Parathyroid adenoma (tissue), 2 donors: ENCODE measurements around the gene NDUFB5.

Source experiments
- H2AFZ ChIP-seq: fragments of 300-600 bp; sonication (generic); one replicate; pipeline ENCODE4 v1.7.0; 2017; ENCODE audit warnings: antibody characterized with exemption, mild to moderate bottlenecking
- H3K27ac ChIP-seq: fragments of 300-600 bp; sonication (generic); one replicate; pipeline ENCODE4 v1.7.0; 2017
- H3K27me3 ChIP-seq: fragments of 300-600 bp; sonication (generic); one replicate; pipeline ENCODE4 v1.7.0; 2017; ENCODE audit warnings: low read length; ENCODE audit not compliant: control insufficient read depth, insufficient read depth
- H3K36me3 ChIP-seq: fragments of 300-600 bp; sonication (generic); one replicate; pipeline ENCODE4 v1.7.0; 2017; ENCODE audit warnings: low read length; ENCODE audit not compliant: control insufficient read depth, insufficient read depth
- H3K4me1 ChIP-seq: fragments of 300-600 bp; sonication (generic); one replicate; pipeline ENCODE4 v1.7.0; 2017; ENCODE audit warnings: control low read depth
- H3K4me2 ChIP-seq: fragments of 300-600 bp; sonication (generic); one replicate; pipeline ENCODE4 v1.7.0; 2017; ENCODE audit warnings: low read length
- H3K4me3 ChIP-seq: fragments of 300-600 bp; sonication (generic); one replicate; pipeline ENCODE4 v1.7.0; 2017; ENCODE audit warnings: low read depth, low read length
- H3K79me2 ChIP-seq: fragments of 300-600 bp; sonication (generic); one replicate; pipeline ENCODE4 v1.7.0; 2017; ENCODE audit warnings: control low read depth
- H3K9ac ChIP-seq: fragments of 300-600 bp; sonication (generic); one replicate; pipeline ENCODE4 v1.7.0; 2017; ENCODE audit warnings: mild to moderate bottlenecking
- H3K9me3 ChIP-seq: fragments of 300-600 bp; sonication (generic); one replicate; pipeline ENCODE4 v1.7.0; 2017; ENCODE audit warnings: low read length; ENCODE audit not compliant: control insufficient read depth
- TF ChIP-seq, protein P1 (sequence below): fragments of 300-600 bp; sonication (generic); IDR thresholded peaks from one replicate; pipeline ENCODE4 v1.7.0; 2017; ENCODE audit warnings: antibody characterized with exemption, mild to moderate bottlenecking
- donor health status: primary hyperparathyroidism.

NDUFB5 gene

DNA sequence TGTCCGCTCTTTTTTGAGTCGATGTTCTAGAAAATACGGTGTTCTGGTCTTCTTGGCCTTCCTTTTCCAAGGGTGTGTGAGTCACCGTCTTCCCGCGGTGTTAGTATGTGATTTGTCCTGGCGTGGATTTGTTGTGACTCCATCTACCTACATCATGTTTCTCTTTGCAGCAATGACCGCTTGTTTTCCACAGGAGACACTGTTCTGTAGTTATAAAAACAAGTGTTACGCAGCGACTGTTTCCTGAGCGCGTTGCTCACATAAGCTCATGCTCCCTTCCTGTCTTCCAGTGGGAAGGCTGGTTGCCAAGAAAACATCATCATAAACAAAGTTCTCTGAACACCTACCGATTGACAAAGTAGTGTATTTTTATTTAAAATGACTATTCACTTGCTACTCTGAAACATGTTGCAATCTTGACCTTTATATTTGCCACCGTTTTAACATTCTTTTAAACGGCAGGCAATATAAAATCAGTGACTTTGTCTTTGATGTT, 67.2 kb downstream of the NDUFB5 start:
- TF ChIP-seq, protein P1, sequence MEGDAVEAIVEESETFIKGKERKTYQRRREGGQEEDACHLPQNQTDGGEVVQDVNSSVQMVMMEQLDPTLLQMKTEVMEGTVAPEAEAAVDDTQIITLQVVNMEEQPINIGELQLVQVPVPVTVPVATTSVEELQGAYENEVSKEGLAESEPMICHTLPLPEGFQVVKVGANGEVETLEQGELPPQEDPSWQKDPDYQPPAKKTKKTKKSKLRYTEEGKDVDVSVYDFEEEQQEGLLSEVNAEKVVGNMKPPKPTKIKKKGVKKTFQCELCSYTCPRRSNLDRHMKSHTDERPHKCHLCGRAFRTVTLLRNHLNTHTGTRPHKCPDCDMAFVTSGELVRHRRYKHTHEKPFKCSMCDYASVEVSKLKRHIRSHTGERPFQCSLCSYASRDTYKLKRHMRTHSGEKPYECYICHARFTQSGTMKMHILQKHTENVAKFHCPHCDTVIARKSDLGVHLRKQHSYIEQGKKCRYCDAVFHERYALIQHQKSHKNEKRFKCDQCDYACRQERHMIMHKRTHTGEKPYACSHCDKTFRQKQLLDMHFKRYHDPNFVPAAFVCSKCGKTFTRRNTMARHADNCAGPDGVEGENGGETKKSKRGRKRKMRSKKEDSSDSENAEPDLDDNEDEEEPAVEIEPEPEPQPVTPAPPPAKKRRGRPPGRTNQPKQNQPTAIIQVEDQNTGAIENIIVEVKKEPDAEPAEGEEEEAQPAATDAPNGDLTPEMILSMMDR = no peak
- no peak overlapping the region for H2AFZ ChIP-seq
- H3K27ac ChIP-seq = no peak overlapping the region
- no peak overlapping the region for H3K9ac ChIP-seq
- H3K27me3 ChIP-seq = no peaks in the 10 kb centered on the region
- no peaks in the 10 kb centered on the region for H3K4me1 ChIP-seq
- no peaks in the 10 kb centered on the region for H3K36me3 ChIP-seq
- H3K4me2 ChIP-seq = no peak overlapping the region
- peaks cover 2% of the 10 kb centered on the region for H3K79me2 ChIP-seq
- no peaks in the 10 kb centered on the region for H3K9me3 ChIP-seq
- H3K4me3 ChIP-seq = no peak overlapping the region

DNA sequence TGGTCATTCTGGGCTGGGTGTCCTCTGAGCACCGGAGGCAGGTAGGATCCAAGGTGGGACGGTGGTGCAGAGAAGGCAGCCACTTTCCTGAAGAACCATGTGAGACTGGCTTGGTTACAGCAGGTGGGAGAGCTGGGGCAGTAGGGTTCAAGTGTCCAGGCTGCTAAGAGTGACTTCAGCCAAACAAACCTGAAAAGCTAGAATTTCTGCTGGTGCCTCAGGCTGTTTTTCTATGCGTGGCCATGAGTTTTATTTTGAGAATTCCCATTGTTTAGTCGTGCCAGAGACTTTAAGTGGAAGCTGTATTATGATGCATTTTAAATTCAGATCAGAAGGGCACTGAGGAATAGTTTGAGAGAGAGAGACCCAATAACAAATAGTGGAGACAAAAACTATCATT, 68.3 kb downstream of the NDUFB5 start:
- TF ChIP-seq, protein P1 = no peak

DNA sequence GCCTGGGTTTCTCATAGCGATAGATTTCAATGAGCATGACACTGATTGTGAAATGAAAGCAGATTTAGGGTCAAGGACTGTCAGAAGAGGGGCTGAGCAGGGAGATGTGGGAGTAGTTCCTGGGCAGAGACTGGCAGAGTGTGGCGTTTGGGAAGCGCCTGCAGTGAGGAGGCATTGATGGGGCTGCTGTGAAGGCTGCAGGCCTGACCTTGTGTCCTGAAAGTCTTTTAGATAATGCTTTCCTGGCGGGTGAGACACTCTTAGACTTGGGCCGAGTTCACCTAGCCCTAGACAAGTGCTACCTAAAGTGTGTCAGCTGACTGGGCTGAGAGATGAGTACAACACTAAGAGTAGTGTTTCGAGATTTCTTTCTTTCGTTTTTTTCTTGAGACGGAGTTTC, 68.9 kb downstream of the NDUFB5 start:
- Histone ChIP-seq H3K4me3 (no peak overlapping the region), H3K27ac (no peak overlapping the region), H3K36me3 (no peaks in the 10 kb centered on the region), H3K27me3 (no peaks in the 10 kb centered on the region), H3K9ac (no peak overlapping the region), H3K4me2 (no peak overlapping the region), H3K79me2 (peaks cover 2% of the 10 kb centered on the region), H3K9me3 (no peaks in the 10 kb centered on the region), H3K4me1 (no peaks in the 10 kb centered on the region), H2AFZ (no peak overlapping the region)
- TF ChIP-seq, protein P1 = no peak

More for the DNA sequence above, 68.3 kb downstream of the NDUFB5 start:
- Histone ChIP-seq H3K4me3 (no peak overlapping the region), H3K79me2 (peaks cover 2% of the 10 kb centered on the region), H3K4me2 (no peak overlapping the region), H3K27me3 (no peaks in the 10 kb centered on the region), H2AFZ (no peak overlapping the region), H3K9ac (no peak overlapping the region), H3K4me1 (no peaks in the 10 kb centered on the region), H3K36me3 (no peaks in the 10 kb centered on the region), H3K27ac (no peak overlapping the region), H3K9me3 (no peaks in the 10 kb centered on the region)

DNA sequence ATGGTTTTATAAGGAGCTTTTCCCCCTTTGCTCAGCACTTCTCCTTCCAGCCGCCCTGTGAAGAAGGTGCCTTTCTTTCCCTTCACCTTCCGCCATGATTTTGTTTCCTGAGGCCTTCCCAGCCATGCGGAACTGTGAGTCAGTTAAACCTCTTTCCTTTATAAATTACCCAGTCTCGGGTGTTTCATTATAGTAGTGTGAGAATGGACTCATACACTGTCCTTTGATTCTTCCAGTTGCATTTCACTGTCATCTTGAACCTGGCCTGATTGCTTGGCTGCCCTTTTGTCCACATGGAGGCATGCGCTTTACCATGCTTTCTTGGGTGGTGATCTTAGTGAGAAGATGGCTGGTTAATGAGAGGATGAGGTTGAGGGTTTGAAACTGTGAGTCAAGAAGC, 71.5 kb downstream of the NDUFB5 start:
- H3K4me3 ChIP-seq = no peak overlapping the region
- H3K4me1 ChIP-seq = no peaks in the 10 kb centered on the region
- H3K4me2 ChIP-seq = no peak overlapping the region
- no peaks in the 10 kb centered on the region for H3K9me3 ChIP-seq
- no peak overlapping the region for H2AFZ ChIP-seq
- no peaks in the 10 kb centered on the region for H3K36me3 ChIP-seq
- H3K9ac ChIP-seq = no peak overlapping the region
- TF ChIP-seq, protein P1 = no peak
- no peak overlapping the region for H3K27ac ChIP-seq
- H3K79me2 ChIP-seq = peaks cover 2% of the 10 kb centered on the region
- no peaks in the 10 kb centered on the region for H3K27me3 ChIP-seq
